Uterus (tissue), 2 donors: ENCODE measurements around the gene SEPTIN6.

Experiments
- CTCF ChIP-seq, 4 experiments: fragments of 200-600 bp in 2 of 4; fragments of 450-650 bp in 2 of 4; sonication (generic) in 2 of 4; IDR thresholded peaks; one replicate each; pipeline ENCODE4 v1.5.1; 2016 to 2019; ENCODE audit warnings: antibody characterized with exemption in 4 of 4, mild to moderate bottlenecking in 2 of 4, moderate library complexity in 1 of 4
- POLR2A ChIP-seq, 2 donors: fragments of 450-650 bp; IDR thresholded peaks; one replicate each; pipeline ENCODE4 v1.6.1; 2016; ENCODE audit warnings: antibody characterized with exemption in 2 of 2, mild to moderate bottlenecking in 1 of 2, moderate library complexity in 1 of 2

GRCh38 chrX:119673336-119673735, 19.6 kb downstream of the SEPTIN6 start:
- no peak for TF ChIP-seq CTCF (IDR thresholded peaks at IDR 0.05)
- no peak for TF ChIP-seq POLR2A (IDR thresholded peaks at IDR 0.05)
